Esophagus muscularis mucosa (tissue), 4 donors: ENCODE measurements around the gene TPSD1.

Source experiments
- EP300 ChIP-seq: sonication (generic); formaldehyde crosslinking; IDR thresholded peaks from one replicate; pipeline ENCODE4 v1.6.1; 2017; ENCODE audit warnings: antibody characterized with exemption
- POLR2AphosphoS5 ChIP-seq, 2 donors: sonication (generic); formaldehyde crosslinking; IDR thresholded peaks; one replicate each; pipeline ENCODE4 v1.6.1; 2017; ENCODE audit warnings: antibody characterized with exemption in 2 of 2
- TF ChIP-seq, protein P1 (sequence below), 3 experiments: fragments of 200-600 bp in 2 of 3; fragments of 450-650 bp in 1 of 3; sonication (generic) in 2 of 3; IDR thresholded peaks; one replicate each; pipeline ENCODE4 v1.5.1; 2017 to 2019; ENCODE audit warnings: antibody characterized with exemption in 3 of 3, mild to moderate bottlenecking in 2 of 3, moderate library complexity in 1 of 3

GRCh38 chr16:1244881-1245280 is 11.0 kb upstream of the TPSD1 start:
- TF ChIP-seq, protein P1, sequence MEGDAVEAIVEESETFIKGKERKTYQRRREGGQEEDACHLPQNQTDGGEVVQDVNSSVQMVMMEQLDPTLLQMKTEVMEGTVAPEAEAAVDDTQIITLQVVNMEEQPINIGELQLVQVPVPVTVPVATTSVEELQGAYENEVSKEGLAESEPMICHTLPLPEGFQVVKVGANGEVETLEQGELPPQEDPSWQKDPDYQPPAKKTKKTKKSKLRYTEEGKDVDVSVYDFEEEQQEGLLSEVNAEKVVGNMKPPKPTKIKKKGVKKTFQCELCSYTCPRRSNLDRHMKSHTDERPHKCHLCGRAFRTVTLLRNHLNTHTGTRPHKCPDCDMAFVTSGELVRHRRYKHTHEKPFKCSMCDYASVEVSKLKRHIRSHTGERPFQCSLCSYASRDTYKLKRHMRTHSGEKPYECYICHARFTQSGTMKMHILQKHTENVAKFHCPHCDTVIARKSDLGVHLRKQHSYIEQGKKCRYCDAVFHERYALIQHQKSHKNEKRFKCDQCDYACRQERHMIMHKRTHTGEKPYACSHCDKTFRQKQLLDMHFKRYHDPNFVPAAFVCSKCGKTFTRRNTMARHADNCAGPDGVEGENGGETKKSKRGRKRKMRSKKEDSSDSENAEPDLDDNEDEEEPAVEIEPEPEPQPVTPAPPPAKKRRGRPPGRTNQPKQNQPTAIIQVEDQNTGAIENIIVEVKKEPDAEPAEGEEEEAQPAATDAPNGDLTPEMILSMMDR (IDR thresholded peaks at IDR 0.05) = no peak
- TF ChIP-seq EP300 (no peak), POLR2AphosphoS5 (IDR thresholded peaks at IDR 0.05) (no peak)
